ENCODE data around the gene TAF13.

- no peak for TF ChIP-seq SP1 (IDR thresholded peaks at IDR 0.05)
- TF ChIP-seq ZNF384 (IDR thresholded peaks at IDR 0.05): no peak
- TF ChIP-seq FOXM1 (IDR thresholded peaks at IDR 0.05; ENCODE audit: borderline replicate concordance): no peak
- TF ChIP-seq FOXA1 (IDR thresholded peaks at IDR 0.05): no peak
- TF ChIP-seq PKNOX1 (IDR thresholded peaks at IDR 0.05): no peak
- no peak for TF ChIP-seq NFRKB (IDR thresholded peaks at IDR 0.05)
- TF ChIP-seq TARDBP (IDR thresholded peaks at IDR 0.05): no peak
Measured at GRCh38 chr1:109107785-109108184, 32.0 kb upstream of the TAF13 start.

Measured in HEK293T (cell line).